Subcutaneous abdominal adipose tissue (tissue), 5 donors: ENCODE results near the gene S100PBP.
"Not testable (repeated sequence)": the region's sequence is repeated elsewhere in the genome, so short reads cannot be mapped to it uniquely, and the experiment has no call there.

Experiments
- H3K27ac ChIP-seq: one replicate; pipeline ENCODE4 v1.7.0; 2013; ENCODE audit warnings: low read depth, mild to moderate bottlenecking, inconsistent platforms, low read length, moderate library complexity
- H3K27me3 ChIP-seq, 5 donors: one replicate each; pipeline ENCODE4 v1.7.0; 2013; ENCODE audit warnings: low read length in 5 of 5, inconsistent platforms in 1 of 5; ENCODE audit not compliant: control insufficient read depth in 5 of 5, insufficient read depth in 4 of 5
- H3K36me3 ChIP-seq, 5 donors: one replicate each; pipeline ENCODE4 v1.7.0; 2013; ENCODE audit warnings: low read length in 5 of 5; ENCODE audit not compliant: control insufficient read depth in 5 of 5, insufficient read depth in 5 of 5
- H3K4me1 ChIP-seq, 5 donors: one replicate each; pipeline ENCODE4 v1.7.0; 2013; ENCODE audit warnings: low read length in 5 of 5, mild to moderate bottlenecking in 3 of 5, moderate library complexity in 1 of 5; ENCODE audit not compliant: control insufficient read depth in 5 of 5, insufficient read depth in 5 of 5
- H3K4me3 ChIP-seq, 5 donors: one replicate each; pipeline ENCODE4 v1.7.0; 2013; ENCODE audit warnings: low read length in 5 of 5, low read depth in 1 of 5
- H3K9ac ChIP-seq, 5 donors: one replicate each; pipeline ENCODE4 v1.7.0; 2013; ENCODE audit warnings: low read length in 5 of 5, mild to moderate bottlenecking in 4 of 5, moderate library complexity in 3 of 5
- H3K9me3 ChIP-seq, 5 donors: one replicate each; pipeline ENCODE4 v1.7.0; 2013; ENCODE audit warnings: low read length in 5 of 5; ENCODE audit not compliant: control insufficient read depth in 5 of 5
- donor health status: healthy.
- donor health status: healthy.
- donor health status: healthy.
- donor health status: healthy.
- donor health status: healthy.

Gene S100PBP

DNA sequence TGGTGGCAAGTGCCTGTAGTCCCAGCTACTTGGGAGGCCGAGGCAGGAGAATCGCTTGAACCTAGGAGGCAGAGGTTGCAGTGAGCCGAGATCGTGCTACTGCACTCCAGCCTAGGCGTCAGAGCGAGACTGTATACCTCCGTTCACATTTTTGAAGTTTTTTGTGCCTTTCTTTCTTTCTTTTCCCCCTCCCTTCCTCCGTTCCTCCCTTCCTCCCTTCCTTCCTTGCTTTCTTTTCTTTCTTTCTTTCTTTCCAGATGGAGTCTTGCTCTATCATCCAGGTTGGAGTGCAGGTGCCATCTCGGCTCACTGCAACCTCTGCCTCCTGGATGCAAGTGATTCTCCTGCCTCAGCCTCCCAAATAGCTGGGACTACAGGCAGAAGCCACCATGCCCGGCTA lies 88.1 kb downstream of the S100PBP start:
- H3K4me3 ChIP-seq, H3K9ac ChIP-seq, H3K9me3 ChIP-seq, H3K27me3 ChIP-seq, H3K36me3 ChIP-seq, H3K27ac ChIP-seq: not testable (repeated sequence)
- peaks cover 0 to 14% (median 8%) of the 10 kb centered on the region in 5 donors for H3K4me1 ChIP-seq

DNA sequence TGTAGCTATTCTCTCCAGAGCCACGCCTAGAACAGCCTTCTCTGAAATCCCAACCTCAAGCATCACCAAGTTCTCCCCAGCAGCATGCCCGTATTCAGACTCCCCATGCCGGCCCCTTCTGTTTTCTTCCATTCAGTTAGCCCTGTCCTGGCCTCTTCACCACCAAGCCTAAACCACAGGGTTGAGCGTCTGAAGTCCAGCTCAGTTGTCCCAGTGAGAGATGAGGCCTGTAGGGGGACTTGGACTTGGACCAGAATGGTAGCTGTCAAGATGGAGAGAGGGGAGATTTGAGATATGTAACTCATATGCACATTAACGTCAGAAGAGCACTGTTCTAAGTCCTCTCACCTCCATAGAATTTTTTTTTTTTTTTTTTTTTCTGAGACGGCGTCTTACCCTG lies 89.2 kb downstream of the S100PBP start:
- H3K4me1 ChIP-seq: peaks cover 0 to 6% (median 1%) of the 10 kb centered on the region in 5 donors
- no peak overlapping the region for H3K27ac ChIP-seq
- peaks cover 0 to 7% (median 1%) of the 10 kb centered on the region in 5 donors for H3K27me3 ChIP-seq
- no peak overlapping the region for H3K4me3 ChIP-seq
- H3K9ac ChIP-seq: no peak overlapping the region
- no peaks in the 10 kb centered on the region for H3K36me3 ChIP-seq
- H3K9me3 ChIP-seq: no peaks in the 10 kb centered on the region

DNA sequence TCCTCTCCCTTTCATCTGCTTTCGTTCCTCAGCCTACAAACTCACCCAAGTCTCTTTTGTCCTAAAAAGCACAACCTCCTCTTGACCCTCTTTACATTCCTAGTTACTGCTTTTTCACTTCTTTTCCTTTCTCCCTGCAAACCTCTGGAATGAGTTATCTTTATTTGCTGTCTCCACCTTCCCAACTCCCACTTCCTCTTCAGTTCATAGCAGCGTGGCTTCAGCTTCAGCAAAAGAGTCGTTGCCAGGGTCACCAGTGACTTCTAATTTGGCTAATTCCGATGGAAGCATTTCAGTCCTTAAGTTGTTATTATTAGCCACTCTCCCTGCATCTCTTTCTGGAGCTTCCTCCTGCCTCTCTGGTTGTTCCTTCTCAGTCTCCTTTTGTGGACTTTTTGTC lies 90.0 kb downstream of the S100PBP start:
- no peak overlapping the region for H3K4me3 ChIP-seq
- no peak overlapping the region for H3K27ac ChIP-seq
- peaks cover 0 to 7% (median 0%) of the 10 kb centered on the region in 5 donors for H3K27me3 ChIP-seq
- H3K36me3 ChIP-seq: no peaks in the 10 kb centered on the region
- no peaks in the 10 kb centered on the region for H3K9me3 ChIP-seq
- H3K4me1 ChIP-seq: peaks cover 0 to under 1% (median 0%) of the 10 kb centered on the region in 5 donors
- no peak overlapping the region for H3K9ac ChIP-seq
